Testis (tissue), 2 donors: ENCODE measurements around the gene GET4.

ENCODE experiments used
- POLR2A ChIP-seq: fragments of 450-650 bp; IDR thresholded peaks from one replicate; pipeline ENCODE4 v1.6.1; 2017; ENCODE audit warnings: antibody characterized with exemption, mild to moderate bottlenecking, moderate library complexity
- TF ChIP-seq, protein P1 (sequence below), 3 experiments: fragments of 450-650 bp in 2 of 3; fragments of 200-600 bp in 1 of 3; sonication (generic) in 1 of 3; IDR thresholded peaks; one replicate each; pipeline ENCODE4 v1.5.1; 2016 to 2019; ENCODE audit warnings: antibody characterized with exemption in 3 of 3, mild to moderate bottlenecking in 2 of 3, moderate library complexity in 1 of 3

GRCh38 chr7:895451-896052 lies 19.2 kb downstream of the GET4 start:
- TF ChIP-seq, protein P1, sequence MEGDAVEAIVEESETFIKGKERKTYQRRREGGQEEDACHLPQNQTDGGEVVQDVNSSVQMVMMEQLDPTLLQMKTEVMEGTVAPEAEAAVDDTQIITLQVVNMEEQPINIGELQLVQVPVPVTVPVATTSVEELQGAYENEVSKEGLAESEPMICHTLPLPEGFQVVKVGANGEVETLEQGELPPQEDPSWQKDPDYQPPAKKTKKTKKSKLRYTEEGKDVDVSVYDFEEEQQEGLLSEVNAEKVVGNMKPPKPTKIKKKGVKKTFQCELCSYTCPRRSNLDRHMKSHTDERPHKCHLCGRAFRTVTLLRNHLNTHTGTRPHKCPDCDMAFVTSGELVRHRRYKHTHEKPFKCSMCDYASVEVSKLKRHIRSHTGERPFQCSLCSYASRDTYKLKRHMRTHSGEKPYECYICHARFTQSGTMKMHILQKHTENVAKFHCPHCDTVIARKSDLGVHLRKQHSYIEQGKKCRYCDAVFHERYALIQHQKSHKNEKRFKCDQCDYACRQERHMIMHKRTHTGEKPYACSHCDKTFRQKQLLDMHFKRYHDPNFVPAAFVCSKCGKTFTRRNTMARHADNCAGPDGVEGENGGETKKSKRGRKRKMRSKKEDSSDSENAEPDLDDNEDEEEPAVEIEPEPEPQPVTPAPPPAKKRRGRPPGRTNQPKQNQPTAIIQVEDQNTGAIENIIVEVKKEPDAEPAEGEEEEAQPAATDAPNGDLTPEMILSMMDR (IDR thresholded peaks at IDR 0.05), result no peak
- no peak for TF ChIP-seq POLR2A
